ENCODE measurements around the gene CRISPLD2. TPM values are rescaled to one million over a fixed set of nuclear protein-coding genes. Genes with fewer than 3 reads are reported as not detected.

The CRISPLD2 gene, protein sequence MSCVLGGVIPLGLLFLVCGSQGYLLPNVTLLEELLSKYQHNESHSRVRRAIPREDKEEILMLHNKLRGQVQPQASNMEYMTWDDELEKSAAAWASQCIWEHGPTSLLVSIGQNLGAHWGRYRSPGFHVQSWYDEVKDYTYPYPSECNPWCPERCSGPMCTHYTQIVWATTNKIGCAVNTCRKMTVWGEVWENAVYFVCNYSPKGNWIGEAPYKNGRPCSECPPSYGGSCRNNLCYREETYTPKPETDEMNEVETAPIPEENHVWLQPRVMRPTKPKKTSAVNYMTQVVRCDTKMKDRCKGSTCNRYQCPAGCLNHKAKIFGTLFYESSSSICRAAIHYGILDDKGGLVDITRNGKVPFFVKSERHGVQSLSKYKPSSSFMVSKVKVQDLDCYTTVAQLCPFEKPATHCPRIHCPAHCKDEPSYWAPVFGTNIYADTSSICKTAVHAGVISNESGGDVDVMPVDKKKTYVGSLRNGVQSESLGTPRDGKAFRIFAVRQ
- polyA plus RNA-seq (2011; rRNA removed) (91.5 and 103 TPM in 2 replicates), polyA minus RNA-seq (2011; rRNA and poly(A)+ RNA removed) (186 and 231 TPM in 2 replicates)

DNA sequence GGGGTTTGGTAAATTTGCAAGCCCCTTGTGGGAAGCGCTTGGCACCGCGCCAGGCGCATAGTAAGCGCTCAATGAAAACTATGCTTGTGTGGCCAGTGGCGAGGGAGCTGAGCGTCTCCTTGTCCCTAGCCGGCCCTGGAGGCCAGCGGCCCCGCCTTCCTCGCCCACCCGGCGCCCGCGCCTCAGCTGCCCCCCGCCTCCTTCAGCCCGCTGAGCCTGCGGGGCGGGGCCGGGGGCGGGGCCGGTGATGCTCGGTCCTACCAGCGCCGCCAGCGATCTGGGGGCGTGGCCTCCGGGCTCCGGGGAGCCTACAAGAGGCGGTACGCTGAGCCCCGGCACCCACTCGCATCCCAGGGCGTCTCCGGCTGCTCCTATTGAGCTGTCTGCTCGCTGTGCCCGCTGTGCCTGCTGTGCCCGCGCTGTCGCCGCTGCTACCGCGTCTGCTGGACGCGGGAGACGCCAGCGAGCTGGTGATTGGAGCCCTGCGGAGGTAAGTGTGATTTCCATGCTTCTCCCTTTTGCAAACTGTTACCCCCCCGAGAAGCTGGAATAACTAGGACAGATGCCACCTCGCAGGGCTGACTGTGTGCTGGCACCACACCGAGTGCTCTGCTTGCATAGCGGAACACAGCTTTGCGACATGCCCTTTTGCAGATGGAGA is at the start of gene CRISPLD2:
Gene CRISPLD2, plus strand, starts transcription at position 342 of the 661 bp plus-strand sequence. CDS start 18,511 bp downstream, outside the sequence.
- ChIA-PET POLR2A (interaction anchor here (0.5 to 4.0 kb wide), 34 partner anchors 9 to 190 kb away, joined by 3 to 70 read pairs (median 6); no protein-coding TSS in a partner anchor), CTCF (interaction anchor here (0.5 to 1.2 kb wide), 3 partner anchors 13 to 125 kb away, joined by 3 to 5 read pairs (median 5); no protein-coding TSS in a partner anchor)

GRCh38 chr16:84773312-84773711 is 46.5 kb upstream of the CRISPLD2 start:
- ChIA-PET POLR2A (interaction anchor here (0.9 to 1.5 kb wide), 2 partner anchors 8 to 46 kb away, joined by 5 read pairs; partner anchors contain the start of gene CRISPLD2), CTCF (interaction anchor here (1.3 kb wide), 1 partner anchor 197 kb away, joined by 3 read pairs; no protein-coding TSS in a partner anchor)
- no peak for DNase-seq (ENCODE audit: low read depth, low spot score)
- no peak for TF ChIP-seq CTCF (IDR thresholded peaks at IDR 0.05; ENCODE audit: low read depth, low read length)
- no peak overlapping the region for H3K4me3 ChIP-seq (ENCODE audit: low read depth, low read length)
- peak overlapping the region; percentile 47 for H3K27ac ChIP-seq (ENCODE audit: low read depth, low read length)
- no peaks in the 10 kb centered on the region for H3K9me3 ChIP-seq (ENCODE audit: control insufficient read depth, insufficient read depth, low read length)
- H3K27me3 ChIP-seq (ENCODE audit: control insufficient read depth, insufficient read depth, low read length): no peaks in the 10 kb centered on the region

More for the DNA sequence above, at the start of gene CRISPLD2:
- TF ChIP-seq CTCF (IDR thresholded peaks at IDR 0.05; ENCODE audit: low read depth, low read length): no peak
- peak within 1 kb of the TSS; percentile 31 for H3K27ac ChIP-seq (ENCODE audit: low read depth, low read length)
- H3K4me3 ChIP-seq (ENCODE audit: low read depth, low read length): peak within 1 kb of the TSS; percentile 90
- no peaks in the 10 kb centered on the region for H3K27me3 ChIP-seq (ENCODE audit: control insufficient read depth, insufficient read depth, low read length)
- DNase-seq (ENCODE audit: low read depth, low spot score): peak; percentile 63
- no peaks in the 10 kb centered on the region; the same call in 1 of the 2 replicates for H3K9me3 ChIP-seq (ENCODE audit: control insufficient read depth, insufficient read depth, low read length)

GRCh38 chr16:84774810-84775209 is 45.0 kb upstream of the CRISPLD2 start:
- ChIA-PET POLR2A (interaction anchor here (1.4 kb wide), 1 partner anchor 45 kb away, joined by 6 read pairs; the partner anchor contains the start of gene CRISPLD2), CTCF (no interaction called here)
- Histone ChIP-seq H3K4me3 (ENCODE audit: low read depth, low read length) (no peak overlapping the region), H3K27me3 (ENCODE audit: control insufficient read depth, insufficient read depth, low read length) (no peaks in the 10 kb centered on the region), H3K9me3 (ENCODE audit: control insufficient read depth, insufficient read depth, low read length) (no peaks in the 10 kb centered on the region), H3K27ac (ENCODE audit: low read depth, low read length) (peak overlapping the region; percentile 52)
- no peak for TF ChIP-seq CTCF (IDR thresholded peaks at IDR 0.05; ENCODE audit: low read depth, low read length)
- peak; percentile 73 for DNase-seq (ENCODE audit: low read depth, low spot score)

GRCh38 chr16:84775262-84775810 is 44.4 kb upstream of the CRISPLD2 start:
- no peak for DNase-seq (ENCODE audit: low read depth, low spot score)
- CTCF ChIA-PET: interaction anchor here (0.8 kb wide), 1 partner anchor 37 kb away, joined by 4 read pairs; no protein-coding TSS in a partner anchor
- TF ChIP-seq CTCF (IDR thresholded peaks at IDR 0.05; ENCODE audit: low read depth, low read length): no peak

More at GRCh38 chr16:84775262-84775810, 44.4 kb upstream of the CRISPLD2 start:
- Histone ChIP-seq H3K9me3 (ENCODE audit: control insufficient read depth, insufficient read depth, low read length) (no peaks in the 10 kb centered on the region), H3K4me3 (ENCODE audit: low read depth, low read length) (no peak overlapping the region), H3K27me3 (ENCODE audit: control insufficient read depth, insufficient read depth, low read length) (no peaks in the 10 kb centered on the region), H3K27ac (ENCODE audit: low read depth, low read length) (peak overlapping the region; percentile 21)
- POLR2A ChIA-PET: interaction anchor here (1.4 kb wide), 1 partner anchor 44 kb away, joined by 6 read pairs; the partner anchor contains the start of gene CRISPLD2

All from AG04450 (cell line).